GM23338 (cell line): ENCODE data around the gene PTPRC. TPM values are rescaled to one million over a fixed set of nuclear protein-coding genes. Genes with fewer than 3 reads are reported as not detected.

Experiments
- ATAC-seq: fragments of 200-7000 bp; cut with Tn5 transposase; 3 replicates; pipeline ENCODE4 v1.9.1; 2020
- DNase-seq: peaks from one replicate; pipeline ENCODE4 v3.0.0-alpha.2; 2015; ENCODE audit warnings: low spot score
- H2AFZ ChIP-seq: fragments of 200-600 bp; sonication (generic); 2 replicates; pipeline ENCODE4 v1.8.0; 2016; ENCODE audit warnings: antibody characterized with exemption, mild to moderate bottlenecking, moderate library complexity
- H3F3A ChIP-seq: fragments of 200-600 bp; sonication (generic); replicated peaks from 2 replicates; pipeline ENCODE4 v1.8.0; 2017; ENCODE audit warnings: antibody characterized with exemption, mixed run types, low read depth
- H3K27ac ChIP-seq: fragments of 200-600 bp; sonication (generic); 2 replicates; pipeline ENCODE4 v1.6.1; 2016; ENCODE audit warnings: low read depth
- H3K27me3 ChIP-seq: fragments of 200-600 bp; sonication (generic); 2 replicates; pipeline ENCODE4 v1.8.0; 2016; ENCODE audit warnings: mild to moderate bottlenecking, mixed run types, moderate library complexity; ENCODE audit not compliant: insufficient read depth
- H3K36me3 ChIP-seq: fragments of 200-600 bp; sonication (generic); 2 replicates; pipeline ENCODE4 v1.8.0; 2016; ENCODE audit warnings: mild to moderate bottlenecking; ENCODE audit not compliant: insufficient read depth
- H3K4me1 ChIP-seq: fragments of 200-600 bp; sonication (generic); 2 replicates; pipeline ENCODE4 v1.8.0; 2016; ENCODE audit warnings: mild to moderate bottlenecking, moderate library complexity; ENCODE audit not compliant: insufficient read depth
- H3K4me2 ChIP-seq: fragments of 200-600 bp; sonication (generic); 2 replicates; pipeline ENCODE4 v1.7.1; 2017; ENCODE audit warnings: mixed run types
- H3K4me3 ChIP-seq: fragments of 200-600 bp; sonication (generic); 2 replicates; pipeline ENCODE4 v1.6.1; 2016; ENCODE audit warnings: mixed run types
- H3K79me2 ChIP-seq: fragments of 200-600 bp; sonication (generic); replicated peaks from 2 replicates; pipeline ENCODE4 v1.8.0; 2017; ENCODE audit warnings: mild to moderate bottlenecking; ENCODE audit not compliant: insufficient read depth
- H3K9me2 ChIP-seq: fragments of 200-600 bp; sonication (generic); 2 replicates; pipeline ENCODE4 v1.8.0; 2017; ENCODE audit not compliant: insufficient read depth
- H4K20me1 ChIP-seq: fragments of 200-600 bp; sonication (generic); replicated peaks from 2 replicates; pipeline ENCODE4 v1.8.0; 2017; ENCODE audit warnings: mild to moderate bottlenecking; ENCODE audit not compliant: insufficient read depth
- H3K27ac Mint-ChIP-seq: 2 replicates; pipeline ENCODE4 v1.8.0; 2020; ENCODE audit warnings: inconsistent platforms, mild to moderate bottlenecking, moderate library complexity, mixed read lengths
- H3K27me3 Mint-ChIP-seq: 3 replicates; pipeline ENCODE4 v1.8.0; 2022; ENCODE audit warnings: low read depth, mild to moderate bottlenecking, moderate library complexity, mixed read lengths, inconsistent platforms; ENCODE audit not compliant: insufficient read depth, poor library complexity
- H3K36me3 Mint-ChIP-seq: 3 replicates; pipeline ENCODE4 v1.8.0; 2021; ENCODE audit warnings: low read depth, mild to moderate bottlenecking, inconsistent platforms, moderate library complexity, mixed read lengths
- H3K4me1 Mint-ChIP-seq: 3 replicates; pipeline ENCODE4 v1.8.0; 2020; ENCODE audit warnings: mild to moderate bottlenecking, inconsistent platforms, mixed read lengths
- H3K4me3 Mint-ChIP-seq: 3 replicates; pipeline ENCODE4 v1.8.0; 2021; ENCODE audit warnings: moderate library complexity, mild to moderate bottlenecking, inconsistent platforms, mixed read lengths
- H3K9me3 Mint-ChIP-seq: 3 replicates; pipeline ENCODE4 v1.8.0; 2020; ENCODE audit warnings: moderate library complexity, mild to moderate bottlenecking, inconsistent platforms, mixed read lengths
- CREB1 ChIP-seq: fragments of 250-450 bp; sonication (Bioruptor Pico); IDR thresholded peaks from 2 replicates; pipeline ENCODE4 v1.5.0; 2020; ENCODE audit warnings: low read depth, mild to moderate bottlenecking, moderate library complexity
- CTCF ChIP-seq, 2 experiments: fragments of 200-600 bp in 1 of 2; sonication (generic) in 1 of 2; conservative IDR thresholded peaks; 2 replicates each; pipeline versions ENCODE4 v1.5.1 to v1.6.1; 2016 to 2017; ENCODE audit warnings: antibody characterized with exemption in 2 of 2, low read depth in 2 of 2, mild to moderate bottlenecking in 2 of 2, moderate library complexity in 1 of 2
- ETS1 ChIP-seq: IDR thresholded peaks from 2 replicates; pipeline ENCODE4 v1.6.1; 2016; ENCODE audit warnings: antibody characterized with exemption
- EZH2 ChIP-seq: fragments of 200-600 bp; sonication (generic); IDR thresholded peaks from one replicate; pipeline ENCODE4 v1.8.0; 2017; ENCODE audit warnings: antibody characterized with exemption, mild to moderate bottlenecking, low read depth; ENCODE audit not compliant: unreplicated experiment
- EZH2phosphoT487 ChIP-seq: fragments of 200-600 bp; sonication (generic); IDR thresholded peaks from one replicate; pipeline ENCODE4 v1.8.1; 2018; ENCODE audit warnings: antibody characterized with exemption; ENCODE audit not compliant: unreplicated experiment
- JUNB ChIP-seq: IDR thresholded peaks from one replicate; pipeline ENCODE4 v1.6.1; 2016; ENCODE audit warnings: antibody characterized with exemption; ENCODE audit not compliant: unreplicated experiment
- NANOG ChIP-seq: IDR thresholded peaks from 2 replicates; pipeline ENCODE4 v1.6.1; 2016; ENCODE audit warnings: antibody characterized with exemption, borderline replicate concordance
- POLR2AphosphoS5 ChIP-seq: IDR thresholded peaks from 2 replicates; pipeline ENCODE4 v1.6.1; 2016; ENCODE audit warnings: antibody characterized with exemption, low read depth
- REST ChIP-seq: IDR thresholded peaks from one replicate; pipeline ENCODE4 v1.6.1; 2018; ENCODE audit warnings: antibody characterized with exemption; ENCODE audit not compliant: unreplicated experiment
- STAT1 ChIP-seq: IDR thresholded peaks from one replicate; pipeline ENCODE4 v1.6.1; 2016; ENCODE audit warnings: antibody characterized with exemption; ENCODE audit not compliant: unreplicated experiment
- ZNF114 ChIP-seq: fragments of 250-450 bp; sonication (Bioruptor Pico); IDR thresholded peaks from 2 replicates; pipeline ENCODE4 v1.5.0; 2020; ENCODE audit warnings: mild to moderate bottlenecking, moderate library complexity
- ZNF331 ChIP-seq: fragments of 250-450 bp; sonication (Bioruptor Pico); IDR thresholded peaks from 2 replicates; pipeline ENCODE4 v1.5.0; 2020; ENCODE audit warnings: low read depth, mild to moderate bottlenecking, moderate library complexity
- ZNF462 ChIP-seq: fragments of 250-450 bp; sonication (Bioruptor Pico); IDR thresholded peaks from 2 replicates; pipeline ENCODE4 v1.5.0; 2020; ENCODE audit warnings: mild to moderate bottlenecking, moderate library complexity
- polyA plus RNA-seq: library from polyadenylated mRNA; unstranded; fragments of >200 nt; fragmentation: Nextera tagmentation; extraction: Ambion mirVana; gene quantifications from 2 replicates; pipeline ENCODE4 v1.2.1, GENCODE V29; 2016
- total RNA-seq: library from RNA; depleted of rRNA; stranded (reverse); fragments of >200 nt; shearing (Covaris generic); gene quantifications from 2 replicates; pipeline ENCODE4 v1.2.3, GENCODE V29; 2014

The PTPRC gene
- total and polyA plus RNA-seq, 2 experiments from 2014 or later = 0.10 to 0.52 TPM

GRCh38 chr1:198629610-198630009 is 9.2 kb upstream of the PTPRC start:
- H3K4me1 Mint-ChIP-seq = no peaks in the 10 kb centered on the region
- Histone ChIP-seq H2AFZ (no peak overlapping the region), H3K4me1 (no peaks in the 10 kb centered on the region), H3K27ac (no peak overlapping the region), H3F3A (no peaks in the 10 kb centered on the region), H3K36me3 (no peaks in the 10 kb centered on the region), H3K27me3 (no peaks in the 10 kb centered on the region), H3K4me2 (no peak overlapping the region), H3K9me2 (0 out of 2 replicates have a peak, but pooled peaks cover 3% of the 10 kb centered on the region), H4K20me1 (no peaks in the 10 kb centered on the region), H3K4me3 (no peak overlapping the region), H3K79me2 (no peaks in the 10 kb centered on the region)
- no peaks in the 10 kb centered on the region for H3K36me3 Mint-ChIP-seq
- H3K9me3 Mint-ChIP-seq = no peaks in the 10 kb centered on the region
- H3K27ac Mint-ChIP-seq = no peak overlapping the region
- H3K27me3 Mint-ChIP-seq = peaks cover 4% of the 10 kb centered on the region
- ATAC-seq (no peak), DNase-seq (no peak)
- TF ChIP-seq ETS1 (no peak), EZH2phosphoT487 (no peak), EZH2 (no peak), CREB1 (CRISPR knock-in tag) (no peak), ZNF331 (CRISPR knock-in tag) (no peak), CTCF (conservative IDR thresholded peaks at IDR 0.05; ENCODE audit: low read depth in 2 of 2) (no peak), STAT1 (no peak), JUNB (no peak), POLR2AphosphoS5 (no peak), ZNF114 (CRISPR knock-in tag) (no peak), NANOG (no peak), REST (no peak), ZNF462 (no peak)
- H3K4me3 Mint-ChIP-seq = no peak overlapping the region
